ENCODE data around the gene BMPER.

DNA sequence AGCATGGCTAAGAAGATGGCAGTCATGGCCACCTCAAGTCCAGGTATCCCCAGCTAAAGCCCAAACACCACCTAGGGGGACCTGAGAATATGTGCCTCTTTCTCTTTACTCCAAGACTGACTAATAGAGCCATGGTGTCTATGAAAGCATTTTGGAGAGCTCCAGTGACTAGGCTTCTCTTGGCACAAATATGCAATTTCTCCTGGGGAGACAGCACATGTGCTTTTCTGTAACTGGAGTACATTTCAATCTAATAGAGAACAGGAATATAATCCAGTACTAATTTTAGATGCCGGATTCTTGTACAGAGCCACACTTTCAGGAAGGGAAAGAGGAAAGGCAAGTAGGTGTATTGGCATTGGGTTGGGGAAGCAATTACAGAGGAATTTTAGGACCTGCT is 260.1 kb downstream of the BMPER start:
- no peak for TF ChIP-seq CTCF (IDR thresholded peaks at IDR 0.05)
- TF ChIP-seq POLR2A (IDR thresholded peaks at IDR 0.05): no peak

Data from uterus (tissue), 2 donors.